HEK293 (cell line): Measurements from ENCODE around the gene LDB2.

ENCODE experiments used
- CTCF ChIA-PET: fragments of 350-600 bp; formaldehyde crosslinking; extraction: SDS; loops from one replicate; lab custom pipeline; 2021; ENCODE audit warnings: antibody characterized with exemption; lab: Yijun Ruan, JAX
- POLR2A ChIA-PET: fragments of 300-600 bp; formaldehyde crosslinking; extraction: SDS; loops from one replicate; lab custom pipeline; 2020; ENCODE audit warnings: antibody characterized with exemption, inconsistent platforms; lab: Yijun Ruan, JAX
- H3K27ac ChIP-seq: fragments of 200-500 bp; sonication (Bioruptor generic); 2 replicates; pipeline ENCODE4 v1.5.1; 2014; ENCODE audit warnings: low read depth, low read length, control low read depth, inconsistent platforms; ENCODE audit errors: extremely low read depth
- H3K36me3 ChIP-seq, 2 experiments: fragments of 200-500 bp in 1 of 2; sonication (Bioruptor generic) in 1 of 2; 1 replicate in 1 of 2; 2 replicates in 1 of 2; pipeline ENCODE4 v1.5.1; 2014 to 2017; ENCODE audit warnings: inconsistent platforms in 2 of 2, low read length in 2 of 2; ENCODE audit not compliant: control insufficient read depth in 2 of 2, insufficient read depth in 1 of 2
- H3K4me1 ChIP-seq: fragments of 200-500 bp; sonication (Bioruptor generic); 2 replicates; pipeline ENCODE4 v1.5.1; 2014; ENCODE audit warnings: mild to moderate bottlenecking, low read length, inconsistent platforms; ENCODE audit not compliant: control insufficient read depth, insufficient read depth
- H3K4me3 ChIP-seq: 2 replicates; pipeline ENCODE4 v1.5.1; 2011; ENCODE audit warnings: low read depth, mild to moderate bottlenecking, control low read depth, low read length, moderate library complexity
- H3K9me3 ChIP-seq: fragments of 200-500 bp; sonication (Bioruptor generic); 2 replicates; pipeline ENCODE4 v1.5.1; 2014; ENCODE audit warnings: low read depth, low read length, inconsistent platforms; ENCODE audit not compliant: control insufficient read depth, insufficient read depth
- BCL6B ChIP-seq: fragments of 450-650 bp; formaldehyde crosslinking; IDR thresholded peaks from 2 replicates; pipeline ENCODE4 v1.5.1; 2017; ENCODE audit warnings: missing biosample characterization, missing genetic modification characterization
- GLIS2 ChIP-seq: fragments of 450-650 bp; formaldehyde crosslinking; IDR thresholded peaks from 2 replicates; pipeline ENCODE4 v1.5.1; 2016; ENCODE audit warnings: missing biosample characterization, missing genetic modification characterization
- HOXC10 ChIP-seq: sonication (generic); formaldehyde crosslinking; IDR thresholded peaks from 2 replicates; pipeline ENCODE4 v1.8.1; 2023; ENCODE audit warnings: mild to moderate bottlenecking, missing genetic modification reagents
- INSM2 ChIP-seq: fragments of 450-650 bp; formaldehyde crosslinking; IDR thresholded peaks from 2 replicates; pipeline ENCODE4 v1.5.1; 2016; ENCODE audit warnings: missing biosample characterization, missing genetic modification characterization
- REPIN1 ChIP-seq: fragments of 450-650 bp; formaldehyde crosslinking; IDR thresholded peaks from 2 replicates; pipeline ENCODE4 v1.5.1; 2017; ENCODE audit warnings: missing biosample characterization, missing genetic modification characterization, low read depth
- SCRT2 ChIP-seq: fragments of 450-650 bp; formaldehyde crosslinking; IDR thresholded peaks from 2 replicates; pipeline ENCODE4 v1.5.1; 2016; ENCODE audit warnings: missing biosample characterization, missing genetic modification characterization
- ZEB2 ChIP-seq: fragments of 450-650 bp; formaldehyde crosslinking; IDR thresholded peaks from 2 replicates; pipeline ENCODE4 v1.5.1; 2016; ENCODE audit warnings: missing biosample characterization, missing genetic modification characterization
- ZFP37 ChIP-seq: fragments of 450-650 bp; formaldehyde crosslinking; IDR thresholded peaks from 2 replicates; pipeline ENCODE4 v1.5.1; 2016; ENCODE audit warnings: missing biosample characterization, missing genetic modification characterization
- ZNF114 ChIP-seq: fragments of 450-650 bp; formaldehyde crosslinking; IDR thresholded peaks from 2 replicates; pipeline ENCODE4 v1.5.0; 2017; ENCODE audit warnings: missing biosample characterization, missing genetic modification characterization
- ZNF132 ChIP-seq: fragments of 450-650 bp; formaldehyde crosslinking; IDR thresholded peaks from 2 replicates; pipeline ENCODE4 v1.5.1; 2017; ENCODE audit warnings: missing biosample characterization, missing genetic modification characterization, borderline replicate concordance
- ZNF16 ChIP-seq: fragments of 450-650 bp; formaldehyde crosslinking; IDR thresholded peaks from 2 replicates; pipeline ENCODE4 v1.5.1; 2016; ENCODE audit warnings: low read depth, missing biosample characterization, missing genetic modification characterization
- ZNF174 ChIP-seq: fragments of 450-650 bp; formaldehyde crosslinking; IDR thresholded peaks from 2 replicates; pipeline ENCODE4 v1.5.0; 2017; ENCODE audit warnings: missing biosample characterization, mild to moderate bottlenecking, missing genetic modification characterization
- ZNF18 ChIP-seq: fragments of 450-650 bp; formaldehyde crosslinking; IDR thresholded peaks from 2 replicates; pipeline ENCODE4 v1.5.1; 2016; ENCODE audit warnings: missing biosample characterization, missing genetic modification characterization
- ZNF202 ChIP-seq: fragments of 450-650 bp; formaldehyde crosslinking; IDR thresholded peaks from 2 replicates; pipeline ENCODE4 v1.5.1; 2016; ENCODE audit warnings: missing biosample characterization, missing genetic modification characterization, borderline replicate concordance
- ZNF211 ChIP-seq: fragments of 450-650 bp; formaldehyde crosslinking; IDR thresholded peaks from 2 replicates; pipeline ENCODE4 v1.5.1; 2016; ENCODE audit warnings: low read depth, missing biosample characterization, missing genetic modification characterization
- ZNF266 ChIP-seq: fragments of 450-650 bp; formaldehyde crosslinking; IDR thresholded peaks from 2 replicates; pipeline ENCODE4 v1.5.1; 2016; ENCODE audit warnings: missing biosample characterization, missing genetic modification characterization, low read depth
- ZNF311 ChIP-seq: fragments of 450-650 bp; formaldehyde crosslinking; IDR thresholded peaks from 2 replicates; pipeline ENCODE4 v1.5.1; 2017; ENCODE audit warnings: missing biosample characterization, missing genetic modification characterization, borderline replicate concordance
- ZNF354C ChIP-seq: fragments of 450-650 bp; formaldehyde crosslinking; IDR thresholded peaks from 2 replicates; pipeline ENCODE4 v1.5.1; 2016; ENCODE audit warnings: missing biosample characterization, missing genetic modification characterization, low read depth, borderline replicate concordance
- ZNF510 ChIP-seq: fragments of 450-650 bp; formaldehyde crosslinking; IDR thresholded peaks from 2 replicates; pipeline ENCODE4 v1.5.1; 2018; ENCODE audit warnings: mild to moderate bottlenecking, missing genetic modification characterization, missing biosample characterization; ENCODE audit not compliant: insufficient replicate concordance
- ZNF701 ChIP-seq: fragments of 450-650 bp; formaldehyde crosslinking; IDR thresholded peaks from 2 replicates; pipeline ENCODE4 v1.5.1; 2016; ENCODE audit warnings: missing biosample characterization, missing genetic modification characterization
- ZNF704 ChIP-seq: fragments of 450-650 bp; formaldehyde crosslinking; IDR thresholded peaks from 2 replicates; pipeline ENCODE4 v1.5.1; 2016; ENCODE audit warnings: missing biosample characterization, missing genetic modification characterization

The LDB2 gene

GRCh38 chr4:16837475-16837874 lies 61.0 kb downstream of the LDB2 start:
- Histone ChIP-seq H3K36me3 (no peaks in the 10 kb centered on the region), H3K27ac (no peak overlapping the region)
- no peak for TF ChIP-seq BCL6B (tag by site-specific recombination)
- no peak for TF ChIP-seq ZEB2 (tag by site-specific recombination)
- no peak for TF ChIP-seq ZNF266 (tag by site-specific recombination)
- TF ChIP-seq ZNF701 (tag by site-specific recombination): no peak
- TF ChIP-seq ZNF132 (tag by site-specific recombination): no peak
- no peak for TF ChIP-seq ZNF16 (tag by site-specific recombination)
- no peak for TF ChIP-seq SCRT2
- TF ChIP-seq ZNF211: no peak
- no peak for TF ChIP-seq ZFP37 (tag by site-specific recombination)
- TF ChIP-seq, all 188 proteins: peak for 0
- Histone ChIP-seq H3K9me3 (no peaks in the 10 kb centered on the region), H3K4me3 (no peak overlapping the region), H3K4me1 (no peaks in the 10 kb centered on the region)
- CTCF ChIA-PET: no interaction called here
- POLR2A ChIA-PET: no interaction called here

- TF ChIP-seq ZNF114 (tag by site-specific recombination): no peak
- ChIA-PET POLR2A (no interaction called here), CTCF (no interaction called here)
- Histone ChIP-seq H3K36me3 (no peaks in the 10 kb centered on the region), H3K27ac (no peak overlapping the region), H3K9me3 (no peaks in the 10 kb centered on the region), H3K4me3 (no peak overlapping the region), H3K4me1 (no peaks in the 10 kb centered on the region)
These were observed 62.1 kb downstream of the LDB2 start for GRCh38 chr4:16836324-16836723.

GRCh38 chr4:16835597-16836247 lies 62.7 kb downstream of the LDB2 start:
- POLR2A ChIA-PET: no interaction called here
- H3K9me3 ChIP-seq: no peaks in the 10 kb centered on the region
- no peak overlapping the region for H3K4me3 ChIP-seq
- TF ChIP-seq ZNF704 (tag by site-specific recombination): no peak
- no peak for TF ChIP-seq ZNF510
- no peak for TF ChIP-seq HOXC10 (CRISPR knock-in tag)
- no peak for TF ChIP-seq GLIS2 (tag by site-specific recombination)
- no peak for TF ChIP-seq REPIN1 (tag by site-specific recombination)
- no peak for TF ChIP-seq ZNF202 (tag by site-specific recombination)
- TF ChIP-seq ZNF354C (tag by site-specific recombination): no peak
- no peak for TF ChIP-seq INSM2 (tag by site-specific recombination)
- no peak for TF ChIP-seq ZNF266 (tag by site-specific recombination)
- TF ChIP-seq ZNF174: no peak
- no peak for TF ChIP-seq ZNF18
- TF ChIP-seq ZNF311 (tag by site-specific recombination): no peak
- H3K4me1 ChIP-seq: no peaks in the 10 kb centered on the region
- CTCF ChIA-PET: no interaction called here
- no peaks in the 10 kb centered on the region for H3K36me3 ChIP-seq
- no peak overlapping the region for H3K27ac ChIP-seq
